Immature natural killer cell (primary cell): ENCODE data around the gene COMTD1. TPM values are rescaled to one million over a fixed set of nuclear protein-coding genes. Genes with fewer than 3 reads are reported as not detected.
"Not testable (repeated sequence)": the region's sequence is repeated elsewhere in the genome, so short reads cannot be mapped to it uniquely, and the experiment has no call there.

Experiments
- DNase-seq, 3 donors: peaks; one replicate each; pipeline ENCODE4 v3.0.0; 2022; ENCODE audit warnings: mixed read lengths in 1 of 3
- H3K27ac Mint-ChIP-seq, 6 donors: one replicate each; pipeline ENCODE4 v1.8.0; 2020; ENCODE audit warnings: mixed read lengths in 6 of 6, mild to moderate bottlenecking in 5 of 6, inconsistent platforms in 4 of 6, moderate library complexity in 3 of 6
- H3K27me3 Mint-ChIP-seq, 3 donors: one replicate each; pipeline ENCODE4 v1.8.0; 2020 to 2021; ENCODE audit warnings: low read depth in 3 of 3, mild to moderate bottlenecking in 3 of 3, mixed read lengths in 3 of 3, moderate library complexity in 3 of 3, inconsistent platforms in 1 of 3
- H3K36me3 Mint-ChIP-seq, 3 donors: one replicate each; pipeline ENCODE4 v1.8.0; 2020; ENCODE audit warnings: mixed read lengths in 3 of 3, inconsistent platforms in 2 of 3, mild to moderate bottlenecking in 2 of 3
- H3K4me1 Mint-ChIP-seq, 2 donors: one replicate each; pipeline ENCODE4 v1.8.0; 2020; ENCODE audit warnings: inconsistent platforms in 2 of 2, mild to moderate bottlenecking in 2 of 2, mixed read lengths in 2 of 2, moderate library complexity in 1 of 2
- H3K4me3 Mint-ChIP-seq, 5 donors: one replicate each; pipeline ENCODE4 v1.8.0; 2020; ENCODE audit warnings: mild to moderate bottlenecking in 5 of 5, mixed read lengths in 5 of 5, inconsistent platforms in 3 of 5, moderate library complexity in 3 of 5
- H3K9me3 Mint-ChIP-seq, 6 donors: one replicate each; pipeline ENCODE4 v1.8.0; 2020; ENCODE audit warnings: mild to moderate bottlenecking in 6 of 6, mixed read lengths in 6 of 6, inconsistent platforms in 4 of 6, moderate library complexity in 3 of 6
- polyA plus RNA-seq, 3 donors: library from polyadenylated mRNA; unstranded; fragments of 300-500 nt; fragmentation: Illumina TruSeq; gene quantifications; one replicate each; pipeline ENCODE4 v1.2.3, GENCODE V29; 2021

The COMTD1 gene
- polyA plus RNA-seq, 3 donors from 2014 or later: 27.5 to 47.5 (median 42.8) TPM

- H3K36me3 Mint-ChIP-seq: peaks cover 0 to 3% (median 0%) of the 10 kb centered on the region in 3 donors
- peaks cover 17 to 19% of the 10 kb centered on the region in 2 donors for H3K4me1 Mint-ChIP-seq
- no peak overlapping the region for H3K4me3 Mint-ChIP-seq
- no peaks in the 10 kb centered on the region for H3K9me3 Mint-ChIP-seq
- no peak for DNase-seq
- peak overlapping the region in 4 of 6 donors; percentile 25 to 98 (median 54) for H3K27ac Mint-ChIP-seq
- peaks cover 8 to 17% (median 11%) of the 10 kb centered on the region in 3 donors for H3K27me3 Mint-ChIP-seq
These were observed 28.5 kb downstream of the COMTD1 start for GRCh38 chr10:75207079-75207856.

- not testable (repeated sequence) for DNase-seq, H3K27ac Mint-ChIP-seq, H3K4me3 Mint-ChIP-seq, H3K9me3 Mint-ChIP-seq, H3K36me3 Mint-ChIP-seq
- Mint-ChIP-seq H3K4me1 (peaks cover 11 to 12% of the 10 kb centered on the region in 2 donors), H3K27me3 (peaks cover 8 to 17% (median 11%) of the 10 kb centered on the region in 3 donors)
These were observed 29.1 kb downstream of the COMTD1 start for GRCh38 chr10:75206638-75207037.

GRCh38 chr10:75205908-75206307 lies 29.8 kb downstream of the COMTD1 start:
- Mint-ChIP-seq H3K27me3 (peaks cover 3 to 12% (median 11%) of the 10 kb centered on the region in 3 donors), H3K36me3 (no peaks in the 10 kb centered on the region), H3K4me3 (no peak overlapping the region), H3K9me3 (no peaks in the 10 kb centered on the region), H3K4me1 (peaks cover 5% of the 10 kb centered on the region in 2 donors), H3K27ac (no peak overlapping the region)
- no peak for DNase-seq

GRCh38 chr10:75203724-75204123 lies 32.0 kb downstream of the COMTD1 start:
- no peaks in the 10 kb centered on the region for H3K4me1 Mint-ChIP-seq
- no peaks in the 10 kb centered on the region for H3K36me3 Mint-ChIP-seq
- no peak overlapping the region for H3K4me3 Mint-ChIP-seq
- peaks cover 0 to 7% (median 2%) of the 10 kb centered on the region in 3 donors for H3K27me3 Mint-ChIP-seq
- no peak overlapping the region for H3K27ac Mint-ChIP-seq
- no peaks in the 10 kb centered on the region for H3K9me3 Mint-ChIP-seq
- DNase-seq: no peak

- H3K27ac Mint-ChIP-seq, H3K4me1 Mint-ChIP-seq, H3K9me3 Mint-ChIP-seq, H3K27me3 Mint-ChIP-seq, DNase-seq, H3K36me3 Mint-ChIP-seq, H3K4me3 Mint-ChIP-seq: not testable (repeated sequence)
These were observed 32.6 kb downstream of the COMTD1 start for GRCh38 chr10:75203046-75203620.

GRCh38 chr10:75202321-75203045 lies 33.3 kb downstream of the COMTD1 start:
- H3K27me3 Mint-ChIP-seq: peaks cover 0 to 7% (median 2%) of the 10 kb centered on the region in 3 donors
- no peaks in the 10 kb centered on the region for H3K9me3 Mint-ChIP-seq
- H3K36me3 Mint-ChIP-seq: no peaks in the 10 kb centered on the region
- no peak overlapping the region for H3K27ac Mint-ChIP-seq
- no peak overlapping the region for H3K4me3 Mint-ChIP-seq
- no peak for DNase-seq
- no peaks in the 10 kb centered on the region for H3K4me1 Mint-ChIP-seq

GRCh38 chr10:75201793-75202307 lies 33.9 kb downstream of the COMTD1 start:
- Mint-ChIP-seq H3K4me3 (no peak overlapping the region), H3K4me1 (no peaks in the 10 kb centered on the region), H3K27me3 (peaks cover 0 to 7% (median 2%) of the 10 kb centered on the region in 3 donors), H3K27ac (no peak overlapping the region), H3K9me3 (no peaks in the 10 kb centered on the region), H3K36me3 (no peaks in the 10 kb centered on the region)
- no peak for DNase-seq

- H3K4me1 Mint-ChIP-seq, H3K27me3 Mint-ChIP-seq, H3K4me3 Mint-ChIP-seq, H3K36me3 Mint-ChIP-seq, DNase-seq, H3K9me3 Mint-ChIP-seq, H3K27ac Mint-ChIP-seq: not testable (repeated sequence)
These were observed 35.8 kb downstream of the COMTD1 start for GRCh38 chr10:75199949-75200348.

- peak overlapping the region in 2 of 6 donors; percentile 12 to 30 for H3K27ac Mint-ChIP-seq
- DNase-seq: no peak
- no peak overlapping the region for H3K4me3 Mint-ChIP-seq
- H3K4me1 Mint-ChIP-seq: no peaks in the 10 kb centered on the region
- H3K9me3 Mint-ChIP-seq: no peaks in the 10 kb centered on the region
- peaks cover 0 to 3% (median under 1%) of the 10 kb centered on the region in 3 donors for H3K27me3 Mint-ChIP-seq
- H3K36me3 Mint-ChIP-seq: peaks cover 0 to 4% (median 3%) of the 10 kb centered on the region in 3 donors
These were observed 37.9 kb downstream of the COMTD1 start for GRCh38 chr10:75197906-75198305.

- H3K27ac Mint-ChIP-seq: no peak overlapping the region
- H3K27me3 Mint-ChIP-seq: peaks cover 0 to 3% (median 0%) of the 10 kb centered on the region in 3 donors
- H3K36me3 Mint-ChIP-seq: peaks cover 0 to 4% (median 3%) of the 10 kb centered on the region in 3 donors
- H3K4me1 Mint-ChIP-seq: no peaks in the 10 kb centered on the region
- no peak overlapping the region for H3K4me3 Mint-ChIP-seq
- no peak for DNase-seq
- no peaks in the 10 kb centered on the region for H3K9me3 Mint-ChIP-seq
These were observed 38.7 kb downstream of the COMTD1 start for GRCh38 chr10:75197066-75197465.

GRCh38 chr10:75195035-75195763 lies 40.6 kb downstream of the COMTD1 start:
- DNase-seq: no peak
- Mint-ChIP-seq H3K36me3 (peaks cover 0 to 4% (median 3%) of the 10 kb centered on the region in 3 donors), H3K9me3 (no peaks in the 10 kb centered on the region), H3K27ac (no peak overlapping the region), H3K4me1 (no peaks in the 10 kb centered on the region), H3K4me3 (no peak overlapping the region), H3K27me3 (peaks cover 0 to 3% (median 0%) of the 10 kb centered on the region in 3 donors)

GRCh38 chr10:75194625-75195024 lies 41.1 kb downstream of the COMTD1 start:
- not testable (repeated sequence) for H3K4me3 Mint-ChIP-seq, H3K9me3 Mint-ChIP-seq, H3K36me3 Mint-ChIP-seq, H3K4me1 Mint-ChIP-seq, H3K27ac Mint-ChIP-seq, DNase-seq, H3K27me3 Mint-ChIP-seq

GRCh38 chr10:75191821-75192568 lies 43.8 kb downstream of the COMTD1 start:
- Mint-ChIP-seq H3K27ac (no peak overlapping the region), H3K4me3 (no peak overlapping the region)

More at GRCh38 chr10:75191821-75192568, 43.8 kb downstream of the COMTD1 start:
- DNase-seq: no peak
- Mint-ChIP-seq H3K27me3 (peaks cover 0 to 4% (median 0%) of the 10 kb centered on the region in 3 donors), H3K4me1 (peaks cover 15 to 16% of the 10 kb centered on the region in 2 donors), H3K9me3 (no peaks in the 10 kb centered on the region), H3K36me3 (peaks cover 0 to 4% (median 3%) of the 10 kb centered on the region in 3 donors)
